C4-2B (cell line): ENCODE measurements around the gene PLBD2.
"Not testable (repeated sequence)": the region's sequence is repeated elsewhere in the genome, so short reads cannot be mapped to it uniquely, and the experiment has no call there.

Experiments used
- CTCF ChIP-seq: fragments of 450-650 bp; conservative IDR thresholded peaks from 2 replicates; pipeline ENCODE4 v1.5.1; 2017; ENCODE audit warnings: mild to moderate bottlenecking
- ZFX ChIP-seq: fragments of 450-650 bp; IDR thresholded peaks from 2 replicates; pipeline ENCODE4 v1.6.1; 2017

- TF ChIP-seq ZFX, CTCF: not testable (repeated sequence)
These were observed 4.2 kb upstream of the PLBD2 start for GRCh38 chr12:113354192-113354591.
